Measurements from ENCODE around the gene ZNF584.

ZNF584 gene

GRCh38 chr19:58466760-58467589, 58.5 kb downstream of the ZNF584 start, which contains the start of gene ZNF324:
TSS of gene ZNF324 (plus strand) at chr19:58467080. CDS start at chr19:58469186, 2,106 bp downstream.
- peak; percentile 99 for DNase-seq (ENCODE audit: low spot score)
- TF ChIP-seq CTCF (IDR thresholded peaks at IDR 0.05; ENCODE audit: extremely low read depth, insufficient read depth, missing control alignments) = no peak
- in situ Hi-C loops (cut with MboI; ENCODE audit: low pct_unique_long_range_greater_than_20kb, low sequenced_read_pairs, unreplicated experiment) = no loop called here
